ENCODE data around the gene GSTO2.

DNA sequence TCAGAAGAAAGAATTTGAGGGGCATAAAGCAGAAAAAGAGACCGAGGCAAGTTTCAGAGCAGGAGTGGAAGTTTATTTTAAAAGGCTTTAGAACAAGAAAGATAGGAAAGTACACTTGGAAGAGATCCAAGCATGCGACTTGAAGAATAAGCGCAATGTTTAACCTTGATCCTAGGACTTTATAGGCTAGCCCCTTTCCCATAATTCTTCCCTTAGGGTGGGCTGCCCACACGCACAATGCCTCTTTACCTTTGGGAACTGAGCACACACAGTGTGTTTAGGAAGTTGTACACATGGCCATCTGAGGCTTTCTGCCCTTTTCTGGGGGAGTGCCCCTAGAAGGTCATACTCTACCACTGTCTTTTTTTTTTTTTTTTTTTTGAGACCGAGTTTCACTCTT is 25.5 kb upstream of the GSTO2 start:
- TF ChIP-seq CTCF (conservative IDR thresholded peaks at IDR 0.05 in 1 of 2, IDR thresholded peaks at IDR 0.05 in 1 of 2; ENCODE audit: extremely low read depth in 1 of 2, insufficient read depth in 1 of 2, low read depth in 1 of 2, low read length in 2 of 2) = no peak
- no peak for TF ChIP-seq EZH2 (IDR thresholded peaks at IDR 0.05; ENCODE audit: borderline replicate concordance, low read length)
